ENCODE results near the gene COA1. TPM values are rescaled to one million over a fixed set of nuclear protein-coding genes. Genes with fewer than 3 reads are reported as not detected.
"Not testable (repeated sequence)": the region's sequence is repeated elsewhere in the genome, so short reads cannot be mapped to it uniquely, and the experiment has no call there.

Gene COA1
- total RNA-seq, 1 donor from 2014 or later = 102 TPM

DNA sequence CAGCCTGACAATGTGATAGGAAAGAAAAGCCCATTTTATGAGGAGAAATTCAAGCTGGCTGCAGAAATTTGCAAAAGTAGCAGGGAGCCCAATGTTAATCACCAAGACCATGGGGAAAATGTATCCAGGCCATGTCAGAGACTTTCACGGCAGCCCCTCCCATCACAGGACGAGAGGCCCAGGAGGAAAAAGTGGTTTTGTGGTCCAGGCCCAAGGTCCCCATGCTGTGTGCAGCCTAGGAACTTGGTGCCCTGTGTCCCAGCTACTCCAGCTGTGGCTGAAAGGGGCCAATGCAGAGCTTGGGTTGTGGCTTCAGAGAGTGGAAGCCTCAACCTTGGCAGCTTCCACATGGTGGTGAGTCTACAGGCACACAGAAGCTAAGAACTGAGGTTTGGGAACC is 12.7 kb downstream of the COA1 start:
- peaks cover 9% of the 10 kb centered on the region for H3K9me3 Mint-ChIP-seq
- H3K27ac Mint-ChIP-seq (ENCODE audit: unreplicated experiment) = no peak overlapping the region
- no peak overlapping the region for H3K4me3 Mint-ChIP-seq
- no peaks in the 10 kb centered on the region for H3K27me3 Mint-ChIP-seq (ENCODE audit: low read depth)
- H3K36me3 Mint-ChIP-seq (ENCODE audit: low read depth) = peaks cover 17% of the 10 kb centered on the region
- TF ChIP-seq, protein P1, sequence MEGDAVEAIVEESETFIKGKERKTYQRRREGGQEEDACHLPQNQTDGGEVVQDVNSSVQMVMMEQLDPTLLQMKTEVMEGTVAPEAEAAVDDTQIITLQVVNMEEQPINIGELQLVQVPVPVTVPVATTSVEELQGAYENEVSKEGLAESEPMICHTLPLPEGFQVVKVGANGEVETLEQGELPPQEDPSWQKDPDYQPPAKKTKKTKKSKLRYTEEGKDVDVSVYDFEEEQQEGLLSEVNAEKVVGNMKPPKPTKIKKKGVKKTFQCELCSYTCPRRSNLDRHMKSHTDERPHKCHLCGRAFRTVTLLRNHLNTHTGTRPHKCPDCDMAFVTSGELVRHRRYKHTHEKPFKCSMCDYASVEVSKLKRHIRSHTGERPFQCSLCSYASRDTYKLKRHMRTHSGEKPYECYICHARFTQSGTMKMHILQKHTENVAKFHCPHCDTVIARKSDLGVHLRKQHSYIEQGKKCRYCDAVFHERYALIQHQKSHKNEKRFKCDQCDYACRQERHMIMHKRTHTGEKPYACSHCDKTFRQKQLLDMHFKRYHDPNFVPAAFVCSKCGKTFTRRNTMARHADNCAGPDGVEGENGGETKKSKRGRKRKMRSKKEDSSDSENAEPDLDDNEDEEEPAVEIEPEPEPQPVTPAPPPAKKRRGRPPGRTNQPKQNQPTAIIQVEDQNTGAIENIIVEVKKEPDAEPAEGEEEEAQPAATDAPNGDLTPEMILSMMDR (conservative IDR thresholded peaks at IDR 0.05) = no peak
- peaks cover 3% of the 10 kb centered on the region for H3K4me1 Mint-ChIP-seq
- no peak for DNase-seq (ENCODE audit: low read depth, low spot score)

DNA sequence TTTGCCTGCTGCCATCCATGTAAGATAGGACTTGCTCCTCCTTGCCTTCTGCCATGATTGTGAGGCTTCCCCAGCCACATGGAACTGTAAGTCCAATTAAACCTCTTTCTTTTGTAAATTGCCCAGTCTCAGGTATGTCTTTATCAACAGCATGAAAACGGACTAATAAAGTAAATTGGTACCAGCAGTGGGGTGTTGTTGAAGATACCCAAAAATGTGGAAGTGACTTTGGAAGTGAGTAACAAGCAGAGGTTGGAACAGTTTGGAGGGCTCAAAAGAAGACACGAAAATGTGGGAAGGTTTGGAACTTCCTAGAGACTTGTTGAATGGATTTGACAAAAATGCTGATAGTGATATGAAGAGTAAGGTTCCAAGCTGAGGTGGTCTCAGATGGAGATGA is 13.4 kb downstream of the COA1 start:
- H3K36me3 Mint-ChIP-seq (ENCODE audit: low read depth) = peaks cover 17% of the 10 kb centered on the region
- DNase-seq (ENCODE audit: low read depth, low spot score); H3K4me1 Mint-ChIP-seq; H3K9me3 Mint-ChIP-seq; H3K4me3 Mint-ChIP-seq; H3K27me3 Mint-ChIP-seq (ENCODE audit: low read depth); H3K27ac Mint-ChIP-seq (ENCODE audit: unreplicated experiment): not testable (repeated sequence)

DNA sequence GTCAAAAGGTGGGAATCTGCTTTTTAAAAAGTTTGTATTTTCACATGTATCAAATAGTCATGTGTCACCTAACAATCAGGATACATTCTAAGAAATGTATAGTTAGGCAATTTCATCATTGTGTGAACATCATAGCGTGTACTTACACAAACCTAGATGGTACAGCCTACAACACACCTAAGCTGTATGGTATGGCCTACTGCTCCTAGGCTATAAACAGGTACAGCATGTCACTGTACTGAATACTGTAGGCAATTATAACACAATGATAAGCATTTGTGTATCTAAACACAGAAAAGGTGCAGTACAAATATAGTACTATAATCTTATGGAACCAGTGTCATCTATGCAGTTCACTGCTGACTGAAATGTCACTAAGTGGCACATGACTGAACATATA is 17.8 kb downstream of the COA1 start:
- peaks cover 28% of the 10 kb centered on the region for H3K36me3 Mint-ChIP-seq (ENCODE audit: low read depth)
- H3K27me3 Mint-ChIP-seq (ENCODE audit: low read depth) = no peaks in the 10 kb centered on the region
- peaks cover 16% of the 10 kb centered on the region for H3K9me3 Mint-ChIP-seq
- DNase-seq (ENCODE audit: low read depth, low spot score) = no peak
- TF ChIP-seq, protein P1 (conservative IDR thresholded peaks at IDR 0.05) = no peak
- no peak overlapping the region for H3K4me3 Mint-ChIP-seq
- H3K4me1 Mint-ChIP-seq = peaks cover 4% of the 10 kb centered on the region
- no peak overlapping the region for H3K27ac Mint-ChIP-seq (ENCODE audit: unreplicated experiment)

DNA sequence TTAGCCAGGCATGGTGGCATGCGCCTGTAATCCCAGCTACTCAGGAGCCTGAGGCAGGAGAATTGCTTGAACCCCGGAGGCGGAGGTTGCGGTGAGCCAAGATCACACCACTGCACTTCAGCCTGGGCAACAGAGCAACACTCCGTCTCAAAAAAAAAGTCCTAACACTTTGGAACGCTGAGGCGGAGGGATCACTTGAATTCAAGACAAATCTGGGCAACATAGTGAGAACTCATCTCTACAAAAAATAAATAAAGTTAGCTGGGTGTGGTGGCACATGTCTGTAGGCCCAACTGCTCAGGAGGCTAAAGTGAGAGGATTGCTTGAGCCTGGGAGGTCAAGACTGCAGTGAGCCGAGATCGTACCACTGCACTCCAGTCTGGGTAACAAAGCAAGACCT is 21.3 kb downstream of the COA1 start:
- Mint-ChIP-seq H3K9me3 (peaks cover 14% of the 10 kb centered on the region), H3K36me3 (ENCODE audit: low read depth) (peaks cover 38% of the 10 kb centered on the region)
- not testable (repeated sequence) for H3K27me3 Mint-ChIP-seq (ENCODE audit: low read depth); H3K4me3 Mint-ChIP-seq; H3K27ac Mint-ChIP-seq (ENCODE audit: unreplicated experiment); H3K4me1 Mint-ChIP-seq; DNase-seq (ENCODE audit: low read depth, low spot score)

DNA sequence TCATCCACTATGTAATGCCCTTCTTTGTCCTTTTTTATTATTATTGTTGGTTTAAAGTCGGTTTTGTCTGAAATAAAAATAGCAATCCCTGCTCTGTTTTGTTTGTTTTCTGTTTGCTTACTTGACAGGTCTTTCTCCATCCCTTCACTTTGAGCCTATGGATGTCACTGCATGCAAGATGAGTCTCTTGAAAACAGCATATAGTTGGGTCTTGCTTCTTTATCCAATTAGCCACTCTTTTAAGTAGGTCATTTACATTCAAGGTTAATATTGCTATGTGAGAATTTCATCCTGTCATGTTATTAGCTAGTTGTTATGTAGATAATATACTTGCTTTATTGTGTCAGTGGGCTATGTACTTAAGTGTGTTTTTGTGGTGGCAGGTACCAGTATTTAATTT is 25.8 kb downstream of the COA1 start:
- Mint-ChIP-seq H3K36me3 (ENCODE audit: low read depth) (peaks cover 33% of the 10 kb centered on the region), H3K27ac (ENCODE audit: unreplicated experiment) (no peak overlapping the region), H3K4me3 (no peak overlapping the region), H3K9me3 (peaks cover 13% of the 10 kb centered on the region), H3K27me3 (ENCODE audit: low read depth) (no peaks in the 10 kb centered on the region), H3K4me1 (no peaks in the 10 kb centered on the region)
- TF ChIP-seq, protein P1 (conservative IDR thresholded peaks at IDR 0.05) = no peak
- no peak for DNase-seq (ENCODE audit: low read depth, low spot score)

DNA sequence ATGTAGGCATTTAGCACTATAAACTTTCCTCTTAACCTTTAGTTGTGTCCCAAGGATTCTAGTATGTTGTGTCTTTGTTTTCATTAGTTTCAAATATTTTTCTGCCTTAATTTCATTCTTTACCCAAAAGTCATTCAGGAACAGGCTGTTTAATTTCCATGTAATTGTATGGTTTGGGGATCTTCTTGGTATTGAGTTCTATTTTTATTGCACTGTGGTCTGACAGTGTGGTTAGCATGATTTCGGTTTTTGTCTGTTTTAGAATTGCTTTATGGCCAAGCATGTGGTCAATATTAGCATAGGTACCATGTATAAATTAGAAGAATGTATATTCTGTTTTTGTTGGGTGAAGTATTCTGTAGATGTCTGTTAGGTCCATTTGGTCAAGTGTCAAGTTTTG is 26.3 kb downstream of the COA1 start:
- no peaks in the 10 kb centered on the region for H3K4me1 Mint-ChIP-seq
- no peaks in the 10 kb centered on the region for H3K27me3 Mint-ChIP-seq (ENCODE audit: low read depth)
- no peak overlapping the region for H3K27ac Mint-ChIP-seq (ENCODE audit: unreplicated experiment)
- TF ChIP-seq, protein P1 (conservative IDR thresholded peaks at IDR 0.05) = no peak
- peaks cover 10% of the 10 kb centered on the region for H3K9me3 Mint-ChIP-seq
- H3K36me3 Mint-ChIP-seq (ENCODE audit: low read depth) = peaks cover 31% of the 10 kb centered on the region
- no peak for DNase-seq (ENCODE audit: low read depth, low spot score)
- no peak overlapping the region for H3K4me3 Mint-ChIP-seq

DNA sequence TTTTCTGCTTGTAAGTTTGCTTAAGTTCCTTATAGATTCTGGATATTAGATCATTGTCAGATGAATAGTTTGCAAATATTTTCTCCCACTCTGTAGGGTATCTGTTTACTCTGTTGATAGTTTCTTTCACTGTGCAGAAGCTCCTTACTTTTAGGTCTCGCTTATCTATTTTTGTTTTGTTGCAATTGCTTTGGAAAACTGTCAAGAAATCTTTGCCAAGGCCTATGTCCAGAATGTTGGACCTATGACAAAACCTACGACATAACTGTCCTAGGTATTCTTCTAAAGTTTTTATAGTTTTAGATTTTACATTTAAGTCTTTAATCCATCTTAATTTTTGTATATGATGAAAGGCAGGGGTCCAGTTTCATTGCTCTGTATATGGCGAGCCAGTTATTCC is 27.4 kb downstream of the COA1 start:
- Mint-ChIP-seq H3K36me3 (ENCODE audit: low read depth) (peaks cover 22% of the 10 kb centered on the region), H3K4me1 (no peaks in the 10 kb centered on the region), H3K4me3 (no peak overlapping the region), H3K27ac (ENCODE audit: unreplicated experiment) (no peak overlapping the region), H3K27me3 (ENCODE audit: low read depth) (no peaks in the 10 kb centered on the region), H3K9me3 (peaks cover 5% of the 10 kb centered on the region)
- TF ChIP-seq, protein P1 (conservative IDR thresholded peaks at IDR 0.05) = no peak
- no peak for DNase-seq (ENCODE audit: low read depth, low spot score)

Measured in neural crest cell (in vitro differentiated cells).